Measurements from ENCODE around the gene DIABLO.

The DIABLO gene

DNA sequence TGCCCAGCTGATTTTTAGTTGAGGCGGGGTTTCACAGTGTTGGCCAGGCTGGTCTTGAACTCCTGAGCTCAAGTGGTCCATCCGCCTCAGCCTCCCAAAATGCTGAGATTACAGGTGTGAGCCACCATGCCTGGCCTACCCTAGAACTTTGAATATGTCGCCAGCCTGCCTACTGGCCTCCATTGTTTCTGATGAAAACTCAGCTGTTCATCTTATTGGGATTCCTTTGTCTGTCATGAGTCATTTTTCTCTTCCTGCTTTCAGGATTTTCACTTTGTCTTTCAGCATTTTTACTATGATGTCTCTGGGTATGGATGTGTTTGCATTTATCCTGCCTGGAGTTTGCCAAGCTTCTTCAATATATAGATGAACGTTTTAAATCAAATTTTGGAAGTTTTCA is 30.4 kb downstream of the DIABLO start:
- TF ChIP-seq POLR2A (IDR thresholded peaks at IDR 0.05; ENCODE audit: extremely low read depth, insufficient read length) (no peak), MYC (IDR thresholded peaks at IDR 0.05; ENCODE audit: low read depth, low read length) (no peak)
- TF ChIP-seq, protein P1, sequence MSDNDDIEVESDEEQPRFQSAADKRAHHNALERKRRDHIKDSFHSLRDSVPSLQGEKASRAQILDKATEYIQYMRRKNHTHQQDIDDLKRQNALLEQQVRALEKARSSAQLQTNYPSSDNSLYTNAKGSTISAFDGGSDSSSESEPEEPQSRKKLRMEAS (IDR thresholded peaks at IDR 0.05; ENCODE audit: low read depth, low read length) = no peak
- TF ChIP-seq, protein P2, sequence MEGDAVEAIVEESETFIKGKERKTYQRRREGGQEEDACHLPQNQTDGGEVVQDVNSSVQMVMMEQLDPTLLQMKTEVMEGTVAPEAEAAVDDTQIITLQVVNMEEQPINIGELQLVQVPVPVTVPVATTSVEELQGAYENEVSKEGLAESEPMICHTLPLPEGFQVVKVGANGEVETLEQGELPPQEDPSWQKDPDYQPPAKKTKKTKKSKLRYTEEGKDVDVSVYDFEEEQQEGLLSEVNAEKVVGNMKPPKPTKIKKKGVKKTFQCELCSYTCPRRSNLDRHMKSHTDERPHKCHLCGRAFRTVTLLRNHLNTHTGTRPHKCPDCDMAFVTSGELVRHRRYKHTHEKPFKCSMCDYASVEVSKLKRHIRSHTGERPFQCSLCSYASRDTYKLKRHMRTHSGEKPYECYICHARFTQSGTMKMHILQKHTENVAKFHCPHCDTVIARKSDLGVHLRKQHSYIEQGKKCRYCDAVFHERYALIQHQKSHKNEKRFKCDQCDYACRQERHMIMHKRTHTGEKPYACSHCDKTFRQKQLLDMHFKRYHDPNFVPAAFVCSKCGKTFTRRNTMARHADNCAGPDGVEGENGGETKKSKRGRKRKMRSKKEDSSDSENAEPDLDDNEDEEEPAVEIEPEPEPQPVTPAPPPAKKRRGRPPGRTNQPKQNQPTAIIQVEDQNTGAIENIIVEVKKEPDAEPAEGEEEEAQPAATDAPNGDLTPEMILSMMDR (IDR thresholded peaks at IDR 0.05; ENCODE audit: low read depth, low read length) = no peak
- no peak overlapping the region for H3K4me3 ChIP-seq (ENCODE audit: low read depth, low read length)
- DNase-seq (ENCODE audit: low read depth) = no peak

DNA sequence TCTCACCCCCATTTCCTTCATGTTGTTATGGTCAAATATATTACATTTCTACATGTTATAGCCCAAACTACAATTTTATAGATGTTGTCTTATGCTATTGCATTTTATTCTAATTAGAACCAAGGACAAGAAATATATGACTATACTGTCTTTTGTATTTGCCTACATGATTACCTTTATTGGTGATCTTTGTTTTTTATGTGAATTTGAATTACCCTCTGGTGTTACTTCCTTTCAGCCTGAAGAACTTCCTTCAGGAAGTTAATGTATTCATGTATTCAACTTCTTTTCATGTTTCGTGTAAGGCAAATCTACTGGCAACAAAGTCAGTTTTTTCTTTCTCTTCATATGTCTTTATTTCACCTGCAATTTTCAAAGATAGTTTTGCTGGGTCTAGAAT is 31.0 kb downstream of the DIABLO start:
- DNase-seq (ENCODE audit: low read depth) = no peak
- no peak overlapping the region for H3K4me3 ChIP-seq (ENCODE audit: low read depth, low read length)
- TF ChIP-seq POLR2A (IDR thresholded peaks at IDR 0.05; ENCODE audit: extremely low read depth, insufficient read length) (no peak), MYC (IDR thresholded peaks at IDR 0.05; ENCODE audit: low read depth, low read length) (no peak)
- TF ChIP-seq, protein P1 (IDR thresholded peaks at IDR 0.05; ENCODE audit: low read depth, low read length) = no peak
- TF ChIP-seq, protein P2 (IDR thresholded peaks at IDR 0.05; ENCODE audit: low read depth, low read length) = no peak

DNA sequence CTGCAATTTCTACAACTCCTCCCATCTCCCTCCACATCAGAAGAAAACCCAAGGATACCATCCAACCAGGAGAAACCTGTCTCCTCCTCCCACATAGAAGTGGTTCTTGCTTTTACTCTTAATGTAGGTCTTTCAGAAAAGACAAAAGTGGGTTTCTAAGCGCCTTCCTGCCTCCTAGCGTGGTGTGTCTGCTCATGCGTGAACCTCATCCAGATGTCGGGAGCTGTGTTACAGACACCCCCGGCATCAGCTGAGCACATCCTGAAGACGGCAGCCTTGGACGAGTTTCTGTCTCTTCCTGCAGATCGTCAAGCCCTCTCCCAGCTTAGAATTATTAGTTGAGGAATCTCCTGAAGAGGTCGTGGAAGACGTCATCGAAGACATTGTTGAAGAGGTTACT is 33.4 kb downstream of the DIABLO start:
- no peak for DNase-seq (ENCODE audit: low read depth)
- no peak overlapping the region for H3K4me3 ChIP-seq (ENCODE audit: low read depth, low read length)
- no peak for TF ChIP-seq POLR2A (IDR thresholded peaks at IDR 0.05; ENCODE audit: extremely low read depth, insufficient read length)
- TF ChIP-seq, protein P1 (IDR thresholded peaks at IDR 0.05; ENCODE audit: low read depth, low read length) = no peak
- TF ChIP-seq MYC (IDR thresholded peaks at IDR 0.05; ENCODE audit: low read depth, low read length) = no peak
- TF ChIP-seq, protein P2 (IDR thresholded peaks at IDR 0.05; ENCODE audit: low read depth, low read length) = no peak

DNA sequence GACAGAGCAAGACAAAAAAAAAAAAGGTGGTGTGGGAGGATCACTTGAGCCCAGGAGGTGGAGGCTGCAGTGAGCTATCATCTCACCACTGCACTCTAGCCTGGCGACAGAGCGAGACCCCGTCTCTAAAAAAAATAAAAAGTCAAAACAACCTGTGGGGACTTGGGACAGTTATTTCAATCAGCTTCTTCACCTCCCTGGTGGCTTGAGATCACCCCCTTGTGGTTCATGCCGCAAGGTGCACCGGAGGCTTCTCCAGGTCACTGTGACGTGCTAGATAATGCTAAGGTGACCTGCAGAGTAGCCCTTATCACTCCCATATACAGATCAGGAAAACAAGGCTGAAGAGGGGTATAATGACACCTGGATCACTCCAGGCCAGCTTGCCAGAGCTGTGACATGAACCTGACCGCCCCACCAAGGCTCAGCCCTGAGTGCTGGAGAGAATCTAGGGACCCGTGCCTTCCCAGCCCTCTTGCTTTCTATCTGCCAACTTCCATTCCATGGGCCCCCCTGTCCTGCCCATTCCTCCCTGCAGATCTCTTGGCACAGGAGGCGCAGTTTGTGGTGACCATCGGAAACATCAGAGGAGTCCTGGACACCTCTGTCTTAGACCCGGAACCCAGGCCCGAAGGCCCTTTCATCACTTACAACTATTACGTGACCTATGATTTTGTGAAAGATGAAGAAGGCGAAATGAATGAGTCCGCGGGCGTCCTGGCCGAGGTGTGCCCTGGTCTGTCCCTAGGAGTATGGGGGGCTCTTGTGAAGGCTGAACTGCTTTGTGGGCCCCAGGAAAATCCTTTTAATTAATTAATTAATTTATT is 34.8 kb downstream of the DIABLO start:
- H3K4me3 ChIP-seq (ENCODE audit: low read depth, low read length) = no peak overlapping the region
- TF ChIP-seq, protein P2 (IDR thresholded peaks at IDR 0.05; ENCODE audit: low read depth, low read length) = peak; percentile 99
- TF ChIP-seq MYC (IDR thresholded peaks at IDR 0.05; ENCODE audit: low read depth, low read length) (0 out of 2 replicates have a peak, but pooled peaks have one; percentile 9), POLR2A (IDR thresholded peaks at IDR 0.05; ENCODE audit: extremely low read depth, insufficient read length) (no peak)
- TF ChIP-seq, protein P1 (IDR thresholded peaks at IDR 0.05; ENCODE audit: low read depth, low read length) = peak; percentile 50; the same call in 1 of the 2 replicates
- peak; percentile 82 for DNase-seq (ENCODE audit: low read depth)

DNA sequence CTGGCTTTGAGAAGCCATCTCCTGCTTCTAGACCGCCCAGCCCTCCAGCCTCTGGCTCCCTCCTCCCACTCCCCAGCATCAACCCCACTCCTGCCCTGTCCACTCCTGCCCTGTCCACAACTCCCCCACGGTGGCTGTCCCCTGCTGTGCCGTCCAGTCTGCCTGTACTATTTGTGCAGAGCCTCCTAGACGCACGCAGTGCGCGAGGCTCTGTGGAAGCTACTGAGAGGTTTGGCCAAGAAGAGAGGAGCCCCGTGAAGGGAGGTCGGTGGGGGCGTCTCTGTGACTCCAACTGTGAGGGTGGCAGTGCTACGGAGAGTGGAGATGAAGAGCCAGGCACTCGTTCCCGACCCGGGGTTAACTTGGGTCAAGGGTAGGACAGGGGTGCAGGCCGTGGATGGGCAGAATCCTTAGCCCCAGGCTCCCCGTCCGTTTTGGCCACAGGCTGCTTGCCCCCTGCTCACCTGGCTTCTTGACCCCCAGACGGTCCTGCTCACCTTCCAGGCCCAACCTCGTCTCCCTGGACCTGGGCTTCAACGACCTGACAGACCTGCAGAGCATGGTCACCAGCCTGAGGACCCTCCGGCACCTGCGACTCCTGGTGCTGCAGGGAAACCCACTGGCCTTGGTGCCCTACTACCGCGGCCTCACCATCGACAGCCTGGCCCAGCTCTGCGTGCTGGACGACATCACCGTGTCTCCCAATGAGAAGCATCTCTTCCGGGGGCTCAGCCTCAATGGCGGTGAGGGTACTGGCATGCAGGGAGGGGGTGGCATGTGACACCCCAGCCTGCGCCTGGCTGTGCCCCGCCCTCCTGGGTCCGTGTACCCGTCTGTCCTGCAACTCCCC is 36.0 kb downstream of the DIABLO start:
- DNase-seq (ENCODE audit: low read depth) = no peak
- TF ChIP-seq, protein P2 (IDR thresholded peaks at IDR 0.05; ENCODE audit: low read depth, low read length) = no peak
- TF ChIP-seq, protein P1 (IDR thresholded peaks at IDR 0.05; ENCODE audit: low read depth, low read length) = no peak
- TF ChIP-seq POLR2A (IDR thresholded peaks at IDR 0.05; ENCODE audit: extremely low read depth, insufficient read length) (no peak), MYC (IDR thresholded peaks at IDR 0.05; ENCODE audit: low read depth, low read length) (no peak)
- no peak overlapping the region for H3K4me3 ChIP-seq (ENCODE audit: low read depth, low read length)

Measured in NB4 (cell line).